PFSK-1 (cell line): ENCODE data around the gene LSAMP.

Source experiments
- POLR2AphosphoS5 ChIP-seq: IDR thresholded peaks from 2 replicates; pipeline ENCODE4 v1.6.1; 2012; ENCODE audit warnings: low read depth, mild to moderate bottlenecking, control low read depth, low read length, moderate library complexity
- TAF1 ChIP-seq: IDR thresholded peaks from 2 replicates; pipeline ENCODE4 v1.6.1; 2012; ENCODE audit warnings: low read length, control low read depth, borderline replicate concordance; ENCODE audit not compliant: insufficient read depth

GRCh38 chr3:116056280-116056679 is 389.0 kb downstream of the LSAMP start:
- TF ChIP-seq POLR2AphosphoS5, result no peak
- no peak for TF ChIP-seq TAF1
